HepG2 (cell line): ENCODE results near the gene LLGL1. TPM values are rescaled to one million over a fixed set of nuclear protein-coding genes. Genes with fewer than 3 reads are reported as not detected.

Experiments
- HOXA5 ChIP-seq: sonication (generic); formaldehyde crosslinking; IDR thresholded peaks from 2 replicates; pipeline ENCODE4 v1.4.0; 2020; ENCODE audit warnings: missing genetic modification reagents
- PPARG ChIP-seq: conservative IDR thresholded peaks from 2 replicates; pipeline ENCODE4 v1.6.1; 2016; ENCODE audit warnings: missing biosample characterization, missing genetic modification reagents
- SNRNP70 ChIP-seq: fragments of 200-400 bp; formaldehyde crosslinking; IDR thresholded peaks from 2 replicates; pipeline ENCODE4 v1.6.1; 2017; ENCODE audit warnings: mild to moderate bottlenecking, low read depth, low read length, moderate library complexity
- SOX13 ChIP-seq, 3 experiments: fragments of 450-650 bp in 1 of 3; sonication (generic) in 1 of 3; formaldehyde crosslinking in 1 of 3; IDR thresholded peaks in 2 of 3; conservative IDR thresholded peaks in 1 of 3; 2 replicates each; pipeline versions ENCODE4 v1.5.0 to v1.6.1; 2016 to 2020; ENCODE audit warnings: antibody characterized with exemption in 1 of 3, mild to moderate bottlenecking in 1 of 3, missing compliant biosample characterization in 1 of 3, missing genetic modification reagents in 1 of 3, moderate library complexity in 1 of 3
- SRY ChIP-seq: sonication (generic); formaldehyde crosslinking; IDR thresholded peaks from 2 replicates; pipeline ENCODE4 v1.8.0; 2022; ENCODE audit warnings: mild to moderate bottlenecking, missing genetic modification reagents
- TAF1 ChIP-seq: sonication (generic); formaldehyde crosslinking; IDR thresholded peaks from 2 replicates; pipeline ENCODE4 v1.4.0; 2020; ENCODE audit warnings: missing genetic modification reagents
- ZFX ChIP-seq: sonication (generic); formaldehyde crosslinking; IDR thresholded peaks from 2 replicates; pipeline ENCODE4 v1.4.0; 2020; ENCODE audit warnings: mild to moderate bottlenecking, low read depth, missing genetic modification reagents, moderate library complexity
- ZNF205 ChIP-seq: IDR thresholded peaks from 2 replicates; pipeline ENCODE4 v1.6.1; 2018; ENCODE audit warnings: missing biosample characterization, missing genetic modification reagents
- polyA plus RNA-seq, 8 experiments: library from polyadenylated mRNA; depleted of rRNA in 3 of 8; stranded (reverse) in 7 of 8; unstranded in 1 of 8; fragments of >200 nt; fragmentation: Illumina TruSeq in 4 of 8; extraction: Trizol in 4 of 8; gene quantifications; 2 replicates each; pipeline versions ENCODE4 v1.2.1 to v1.2.3, GENCODE V29; 2011 to 2016; ENCODE audit warnings: low read depth in 4 of 8, missing spikeins in 1 of 8, mixed read lengths in 1 of 8; ENCODE audit not compliant: insufficient read depth in 1 of 8
- total RNA-seq, 5 experiments: library from RNA; depleted of rRNA; stranded (reverse); fragments of >200 nt; fragmentation: Illumina TruSeq; extraction: Trizol; gene quantifications; 2 replicates each; pipeline ENCODE4 v1.2.3, GENCODE V29; 2016; ENCODE audit warnings: low read depth in 1 of 5
- TF ChIP-seq, protein P1 (sequence below): sonication (generic); formaldehyde crosslinking; IDR thresholded peaks from 2 replicates; pipeline ENCODE4 v1.4.0; 2020; ENCODE audit warnings: missing genetic modification reagents, borderline replicate concordance
- TF ChIP-seq, protein P2 (sequence below): sonication (generic); formaldehyde crosslinking; IDR thresholded peaks from 2 replicates; pipeline ENCODE4 v1.5.0; 2020; ENCODE audit warnings: mild to moderate bottlenecking, missing genetic modification reagents, moderate library complexity
- TF ChIP-seq, protein P3 (sequence below): sonication (generic); formaldehyde crosslinking; IDR thresholded peaks from 2 replicates; pipeline ENCODE4 v1.5.0; 2020; ENCODE audit warnings: mild to moderate bottlenecking, missing genetic modification reagents
- TF ChIP-seq, protein P4 (sequence below): sonication (generic); formaldehyde crosslinking; IDR thresholded peaks from 2 replicates; pipeline ENCODE4 v1.5.1; 2020; ENCODE audit warnings: mild to moderate bottlenecking, moderate library complexity, missing genetic modification reagents
- TF ChIP-seq, protein P5 (sequence below): sonication (generic); formaldehyde crosslinking; IDR thresholded peaks from 2 replicates; pipeline ENCODE4 v1.4.0; 2020; ENCODE audit warnings: missing genetic modification reagents, borderline replicate concordance
- TF ChIP-seq, protein P6 (sequence below): sonication (generic); formaldehyde crosslinking; IDR thresholded peaks from 2 replicates; pipeline ENCODE4 v1.9.0; 2022; ENCODE audit warnings: low read depth, missing genetic modification reagents

LLGL1 gene
- total and polyA plus RNA-seq, 2 of the 13 experiments (the other 11 are each of a cell fraction or from before 2014, with no cell fraction given) = 15.0 to 15.3 TPM

DNA sequence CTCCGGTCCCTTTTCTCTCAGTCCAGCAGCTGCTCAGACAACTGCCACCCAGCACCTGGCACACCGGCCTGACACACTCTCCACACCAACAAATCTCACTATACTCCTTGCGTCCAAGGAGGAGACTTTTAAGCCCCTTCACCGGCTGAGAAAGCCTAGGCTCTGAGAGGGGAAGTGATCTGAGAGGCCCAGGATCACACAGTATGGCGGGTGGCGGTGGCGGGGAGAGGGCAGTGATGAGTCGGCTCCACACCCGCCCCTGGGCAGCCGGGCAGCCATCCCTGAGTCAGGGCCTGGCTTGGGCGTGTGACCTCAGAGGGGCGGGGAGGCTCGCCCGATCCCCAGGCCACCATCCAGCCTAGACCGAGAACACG is 32.5 kb downstream of the LLGL1 start (continued):
- TF ChIP-seq, protein P1, sequence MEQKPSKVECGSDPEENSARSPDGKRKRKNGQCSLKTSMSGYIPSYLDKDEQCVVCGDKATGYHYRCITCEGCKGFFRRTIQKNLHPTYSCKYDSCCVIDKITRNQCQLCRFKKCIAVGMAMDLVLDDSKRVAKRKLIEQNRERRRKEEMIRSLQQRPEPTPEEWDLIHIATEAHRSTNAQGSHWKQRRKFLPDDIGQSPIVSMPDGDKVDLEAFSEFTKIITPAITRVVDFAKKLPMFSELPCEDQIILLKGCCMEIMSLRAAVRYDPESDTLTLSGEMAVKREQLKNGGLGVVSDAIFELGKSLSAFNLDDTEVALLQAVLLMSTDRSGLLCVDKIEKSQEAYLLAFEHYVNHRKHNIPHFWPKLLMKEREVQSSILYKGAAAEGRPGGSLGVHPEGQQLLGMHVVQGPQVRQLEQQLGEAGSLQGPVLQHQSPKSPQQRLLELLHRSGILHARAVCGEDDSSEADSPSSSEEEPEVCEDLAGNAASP = 0 out of 2 replicates have a peak, but pooled peaks have one; percentile 18
- TF ChIP-seq TAF1 (no peak), ZFX (CRISPR knock-in tag) (no peak), HOXA5 (CRISPR knock-in tag) (peak; percentile 26; the same call in 1 of the 2 replicates), SNRNP70 (no peak), ZNF205 (CRISPR knock-in tag) (no peak), SRY (CRISPR knock-in tag) (no peak; the same call in 1 of the 2 replicates), SOX13 (IDR thresholded peaks at IDR 0.05) (no peak), SOX13 (CRISPR knock-in tag; conservative IDR thresholded peaks at IDR 0.05 in 1 of 2, IDR thresholded peaks at IDR 0.05 in 1 of 2) (no peak; a peak in 1 of 4 replicates), PPARG (no peak)
- TF ChIP-seq, protein P2, sequence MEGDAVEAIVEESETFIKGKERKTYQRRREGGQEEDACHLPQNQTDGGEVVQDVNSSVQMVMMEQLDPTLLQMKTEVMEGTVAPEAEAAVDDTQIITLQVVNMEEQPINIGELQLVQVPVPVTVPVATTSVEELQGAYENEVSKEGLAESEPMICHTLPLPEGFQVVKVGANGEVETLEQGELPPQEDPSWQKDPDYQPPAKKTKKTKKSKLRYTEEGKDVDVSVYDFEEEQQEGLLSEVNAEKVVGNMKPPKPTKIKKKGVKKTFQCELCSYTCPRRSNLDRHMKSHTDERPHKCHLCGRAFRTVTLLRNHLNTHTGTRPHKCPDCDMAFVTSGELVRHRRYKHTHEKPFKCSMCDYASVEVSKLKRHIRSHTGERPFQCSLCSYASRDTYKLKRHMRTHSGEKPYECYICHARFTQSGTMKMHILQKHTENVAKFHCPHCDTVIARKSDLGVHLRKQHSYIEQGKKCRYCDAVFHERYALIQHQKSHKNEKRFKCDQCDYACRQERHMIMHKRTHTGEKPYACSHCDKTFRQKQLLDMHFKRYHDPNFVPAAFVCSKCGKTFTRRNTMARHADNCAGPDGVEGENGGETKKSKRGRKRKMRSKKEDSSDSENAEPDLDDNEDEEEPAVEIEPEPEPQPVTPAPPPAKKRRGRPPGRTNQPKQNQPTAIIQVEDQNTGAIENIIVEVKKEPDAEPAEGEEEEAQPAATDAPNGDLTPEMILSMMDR (CRISPR knock-in tag) = peak; percentile 36
- TF ChIP-seq, protein P3, sequence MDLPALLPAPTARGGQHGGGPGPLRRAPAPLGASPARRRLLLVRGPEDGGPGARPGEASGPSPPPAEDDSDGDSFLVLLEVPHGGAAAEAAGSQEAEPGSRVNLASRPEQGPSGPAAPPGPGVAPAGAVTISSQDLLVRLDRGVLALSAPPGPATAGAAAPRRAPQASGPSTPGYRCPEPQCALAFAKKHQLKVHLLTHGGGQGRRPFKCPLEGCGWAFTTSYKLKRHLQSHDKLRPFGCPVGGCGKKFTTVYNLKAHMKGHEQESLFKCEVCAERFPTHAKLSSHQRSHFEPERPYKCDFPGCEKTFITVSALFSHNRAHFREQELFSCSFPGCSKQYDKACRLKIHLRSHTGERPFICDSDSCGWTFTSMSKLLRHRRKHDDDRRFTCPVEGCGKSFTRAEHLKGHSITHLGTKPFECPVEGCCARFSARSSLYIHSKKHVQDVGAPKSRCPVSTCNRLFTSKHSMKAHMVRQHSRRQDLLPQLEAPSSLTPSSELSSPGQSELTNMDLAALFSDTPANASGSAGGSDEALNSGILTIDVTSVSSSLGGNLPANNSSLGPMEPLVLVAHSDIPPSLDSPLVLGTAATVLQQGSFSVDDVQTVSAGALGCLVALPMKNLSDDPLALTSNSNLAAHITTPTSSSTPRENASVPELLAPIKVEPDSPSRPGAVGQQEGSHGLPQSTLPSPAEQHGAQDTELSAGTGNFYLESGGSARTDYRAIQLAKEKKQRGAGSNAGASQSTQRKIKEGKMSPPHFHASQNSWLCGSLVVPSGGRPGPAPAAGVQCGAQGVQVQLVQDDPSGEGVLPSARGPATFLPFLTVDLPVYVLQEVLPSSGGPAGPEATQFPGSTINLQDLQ (CRISPR knock-in tag) = peak; percentile 34; the same call in 1 of the 2 replicates
- TF ChIP-seq, protein P4, sequence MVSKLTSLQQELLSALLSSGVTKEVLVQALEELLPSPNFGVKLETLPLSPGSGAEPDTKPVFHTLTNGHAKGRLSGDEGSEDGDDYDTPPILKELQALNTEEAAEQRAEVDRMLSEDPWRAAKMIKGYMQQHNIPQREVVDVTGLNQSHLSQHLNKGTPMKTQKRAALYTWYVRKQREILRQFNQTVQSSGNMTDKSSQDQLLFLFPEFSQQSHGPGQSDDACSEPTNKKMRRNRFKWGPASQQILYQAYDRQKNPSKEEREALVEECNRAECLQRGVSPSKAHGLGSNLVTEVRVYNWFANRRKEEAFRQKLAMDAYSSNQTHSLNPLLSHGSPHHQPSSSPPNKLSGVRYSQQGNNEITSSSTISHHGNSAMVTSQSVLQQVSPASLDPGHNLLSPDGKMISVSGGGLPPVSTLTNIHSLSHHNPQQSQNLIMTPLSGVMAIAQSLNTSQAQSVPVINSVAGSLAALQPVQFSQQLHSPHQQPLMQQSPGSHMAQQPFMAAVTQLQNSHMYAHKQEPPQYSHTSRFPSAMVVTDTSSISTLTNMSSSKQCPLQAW (CRISPR knock-in tag) = 0 out of 2 replicates have a peak, but pooled peaks have one; percentile 33
- TF ChIP-seq, protein P5, sequence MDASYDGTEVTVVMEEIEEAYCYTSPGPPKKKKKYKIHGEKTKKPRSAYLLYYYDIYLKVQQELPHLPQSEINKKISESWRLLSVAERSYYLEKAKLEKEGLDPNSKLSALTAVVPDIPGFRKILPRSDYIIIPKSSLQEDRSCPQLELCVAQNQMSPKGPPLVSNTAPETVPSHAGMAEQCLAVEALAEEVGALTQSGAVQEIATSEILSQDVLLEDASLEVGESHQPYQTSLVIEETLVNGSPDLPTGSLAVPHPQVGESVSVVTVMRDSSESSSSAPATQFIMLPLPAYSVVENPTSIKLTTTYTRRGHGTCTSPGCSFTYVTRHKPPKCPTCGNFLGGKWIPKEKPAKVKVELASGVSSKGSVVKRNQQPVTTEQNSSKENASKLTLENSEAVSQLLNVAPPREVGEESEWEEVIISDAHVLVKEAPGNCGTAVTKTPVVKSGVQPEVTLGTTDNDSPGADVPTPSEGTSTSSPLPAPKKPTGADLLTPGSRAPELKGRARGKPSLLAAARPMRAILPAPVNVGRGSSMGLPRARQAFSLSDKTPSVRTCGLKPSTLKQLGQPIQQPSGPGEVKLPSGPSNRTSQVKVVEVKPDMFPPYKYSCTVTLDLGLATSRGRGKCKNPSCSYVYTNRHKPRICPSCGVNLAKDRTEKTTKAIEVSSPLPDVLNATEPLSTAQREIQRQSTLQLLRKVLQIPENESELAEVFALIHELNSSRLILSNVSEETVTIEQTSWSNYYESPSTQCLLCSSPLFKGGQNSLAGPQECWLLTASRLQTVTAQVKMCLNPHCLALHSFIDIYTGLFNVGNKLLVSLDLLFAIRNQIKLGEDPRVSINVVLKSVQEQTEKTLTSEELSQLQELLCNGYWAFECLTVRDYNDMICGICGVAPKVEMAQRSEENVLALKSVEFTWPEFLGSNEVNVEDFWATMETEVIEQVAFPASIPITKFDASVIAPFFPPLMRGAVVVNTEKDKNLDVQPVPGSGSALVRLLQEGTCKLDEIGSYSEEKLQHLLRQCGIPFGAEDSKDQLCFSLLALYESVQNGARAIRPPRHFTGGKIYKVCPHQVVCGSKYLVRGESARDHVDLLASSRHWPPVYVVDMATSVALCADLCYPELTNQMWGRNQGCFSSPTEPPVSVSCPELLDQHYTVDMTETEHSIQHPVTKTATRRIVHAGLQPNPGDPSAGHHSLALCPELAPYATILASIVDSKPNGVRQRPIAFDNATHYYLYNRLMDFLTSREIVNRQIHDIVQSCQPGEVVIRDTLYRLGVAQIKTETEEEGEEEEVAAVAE = 0 out of 2 replicates have a peak, but pooled peaks have one; percentile 7
- TF ChIP-seq, protein P6, sequence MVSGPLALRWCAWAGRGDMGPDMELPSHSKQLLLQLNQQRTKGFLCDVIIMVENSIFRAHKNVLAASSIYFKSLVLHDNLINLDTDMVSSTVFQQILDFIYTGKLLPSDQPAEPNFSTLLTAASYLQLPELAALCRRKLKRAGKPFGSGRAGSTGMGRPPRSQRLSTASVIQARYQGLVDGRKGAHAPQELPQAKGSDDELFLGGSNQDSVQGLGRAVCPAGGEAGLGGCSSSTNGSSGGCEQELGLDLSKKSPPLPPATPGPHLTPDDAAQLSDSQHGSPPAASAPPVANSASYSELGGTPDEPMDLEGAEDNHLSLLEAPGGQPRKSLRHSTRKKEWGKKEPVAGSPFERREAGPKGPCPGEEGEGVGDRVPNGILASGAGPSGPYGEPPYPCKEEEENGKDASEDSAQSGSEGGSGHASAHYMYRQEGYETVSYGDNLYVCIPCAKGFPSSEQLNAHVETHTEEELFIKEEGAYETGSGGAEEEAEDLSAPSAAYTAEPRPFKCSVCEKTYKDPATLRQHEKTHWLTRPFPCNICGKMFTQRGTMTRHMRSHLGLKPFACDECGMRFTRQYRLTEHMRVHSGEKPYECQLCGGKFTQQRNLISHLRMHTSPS (CRISPR knock-in tag) = 0 out of 2 replicates have a peak, but pooled peaks have one; percentile 56
